WTC11 (cell line): ENCODE results near the gene DUSP3. TPM values are rescaled to one million over a fixed set of nuclear protein-coding genes. Genes with fewer than 3 reads are reported as not detected.

Source experiments
- ATAC-seq: fragments of 200-7000 bp; cut with Tn5 transposase; 2 replicates; pipeline ENCODE4 v1.10.0; 2021; ENCODE audit warnings: mild to moderate bottlenecking, moderate library complexity
- CTCF ChIA-PET: fragments of 300-600 bp; sonication (Branson Sonifier 250); formaldehyde crosslinking; loops from one replicate; lab custom pipeline; 2021; ENCODE audit warnings: antibody characterized with exemption; lab: Charles Lee
- POLR2A ChIA-PET: fragments of 350-600 bp; sonication (Branson Sonifier 250); formaldehyde crosslinking; loops from one replicate; lab custom pipeline; 2021; ENCODE audit warnings: antibody characterized with exemption; lab: Charles Lee
- DNase-seq: peaks from one replicate; pipeline ENCODE4 v3.0.0; 2021; ENCODE audit warnings: low spot score
- H3K27ac Mint-ChIP-seq: 2 replicates; pipeline ENCODE4 v1.8.0; 2021; ENCODE audit warnings: mixed read lengths
- H3K27me3 Mint-ChIP-seq: 2 replicates; pipeline ENCODE4 v1.8.0; 2021; ENCODE audit warnings: low read depth, mild to moderate bottlenecking, moderate library complexity, mixed read lengths
- H3K36me3 Mint-ChIP-seq: 2 replicates; pipeline ENCODE4 v1.8.0; 2021; ENCODE audit warnings: mixed read lengths
- H3K4me1 Mint-ChIP-seq: 2 replicates; pipeline ENCODE4 v1.8.0; 2022; ENCODE audit warnings: mixed read lengths
- H3K4me3 Mint-ChIP-seq: 2 replicates; pipeline ENCODE4 v1.8.0; 2021; ENCODE audit warnings: mild to moderate bottlenecking, moderate library complexity, mixed read lengths
- H3K9me3 Mint-ChIP-seq: 2 replicates; pipeline ENCODE4 v1.8.0; 2021; ENCODE audit warnings: mixed read lengths
- CTCF ChIP-seq: fragments of 200-600 bp; IDR thresholded peaks from 2 replicates; pipeline ENCODE4 v1.8.0; 2022; ENCODE audit warnings: antibody characterized with exemption
- FOXK1 ChIP-seq: sonication (generic); formaldehyde crosslinking; IDR thresholded peaks from 2 replicates; pipeline ENCODE4 v1.8.0; 2022; ENCODE audit warnings: mild to moderate bottlenecking, moderate library complexity, missing genetic modification reagents
- GTF2I ChIP-seq: fragments of 250-450 bp; sonication (Bioruptor Pico); conservative IDR thresholded peaks from 2 replicates; pipeline ENCODE4 v1.4.0; 2021; ENCODE audit warnings: mild to moderate bottlenecking
- HMGXB4 ChIP-seq: sonication (generic); formaldehyde crosslinking; IDR thresholded peaks from 2 replicates; pipeline ENCODE4 v1.8.1; 2023; ENCODE audit warnings: mild to moderate bottlenecking, moderate library complexity, missing genetic modification reagents
- IRF2 ChIP-seq: sonication (generic); formaldehyde crosslinking; IDR thresholded peaks from 2 replicates; pipeline ENCODE4 v1.8.0; 2022; ENCODE audit warnings: low read depth, missing genetic modification reagents, borderline replicate concordance
- JAZF1 ChIP-seq: fragments of 250-450 bp; sonication (Bioruptor Pico); IDR thresholded peaks from 2 replicates; pipeline ENCODE4 v1.9.0; 2021; ENCODE audit warnings: moderate library complexity, mild to moderate bottlenecking, inconsistent platforms
- JUN ChIP-seq: sonication (generic); formaldehyde crosslinking; IDR thresholded peaks from 2 replicates; pipeline ENCODE4 v1.8.0; 2023; ENCODE audit warnings: mild to moderate bottlenecking, missing genetic modification reagents
- KAT7 ChIP-seq: sonication (generic); formaldehyde crosslinking; IDR thresholded peaks from 2 replicates; pipeline ENCODE4 v1.8.1; 2023; ENCODE audit warnings: missing genetic modification reagents, mild to moderate bottlenecking, borderline replicate concordance
- MYBL2 ChIP-seq: sonication (generic); formaldehyde crosslinking; IDR thresholded peaks from 2 replicates; pipeline ENCODE4 v1.8.1; 2023; ENCODE audit warnings: mild to moderate bottlenecking, moderate library complexity, missing genetic modification reagents
- NFYB ChIP-seq: sonication (generic); formaldehyde crosslinking; conservative IDR thresholded peaks from 2 replicates; pipeline ENCODE4 v1.8.0; 2022; ENCODE audit warnings: low read depth, missing genetic modification reagents
- NR1H2 ChIP-seq: sonication (generic); formaldehyde crosslinking; IDR thresholded peaks from 2 replicates; pipeline ENCODE4 v1.9.0; 2021; ENCODE audit warnings: mild to moderate bottlenecking, moderate library complexity, missing genetic modification reagents
- PRDM15 ChIP-seq: sonication (generic); formaldehyde crosslinking; IDR thresholded peaks from 2 replicates; pipeline ENCODE4 v1.8.0; 2022; ENCODE audit warnings: missing genetic modification reagents
- SMAD3 ChIP-seq: sonication (generic); formaldehyde crosslinking; IDR thresholded peaks from 2 replicates; pipeline ENCODE4 v1.8.0; 2022; ENCODE audit warnings: missing genetic modification reagents, mild to moderate bottlenecking, borderline replicate concordance
- SP1 ChIP-seq: sonication (generic); formaldehyde crosslinking; conservative IDR thresholded peaks from 2 replicates; pipeline ENCODE4 v1.8.1; 2022; ENCODE audit warnings: missing genetic modification reagents
- ZNF138 ChIP-seq: sonication (generic); formaldehyde crosslinking; conservative IDR thresholded peaks from 2 replicates; pipeline ENCODE4 v1.8.1; 2022; ENCODE audit warnings: mild to moderate bottlenecking, moderate library complexity, missing genetic modification reagents
- total RNA-seq: library from RNA; stranded (reverse); gene quantifications from 3 replicates; pipeline ENCODE4 v1.2.3, GENCODE V29; 2021
- TF ChIP-seq, protein P1 (sequence below): sonication (generic); formaldehyde crosslinking; IDR thresholded peaks from 2 replicates; pipeline ENCODE4 v1.8.1; 2022; ENCODE audit warnings: low read depth, missing genetic modification reagents, borderline replicate concordance
- TF ChIP-seq, protein P2 (sequence below): sonication (generic); formaldehyde crosslinking; IDR thresholded peaks from 2 replicates; pipeline ENCODE4 v1.8.1; 2023; ENCODE audit warnings: mild to moderate bottlenecking, missing genetic modification reagents, borderline replicate concordance
- TF ChIP-seq, protein P3 (sequence below): sonication (generic); formaldehyde crosslinking; IDR thresholded peaks from 2 replicates; pipeline ENCODE4 v1.8.1; 2022; ENCODE audit warnings: low read depth, mild to moderate bottlenecking, moderate library complexity, missing genetic modification reagents, borderline replicate concordance
- TF ChIP-seq, protein P4 (sequence below): sonication (generic); formaldehyde crosslinking; IDR thresholded peaks from 2 replicates; pipeline ENCODE4 v1.8.0; 2022; ENCODE audit warnings: mild to moderate bottlenecking, missing genetic modification reagents

The DUSP3 gene
- total RNA-seq, 1 experiment from 2014 or later = 31.5 TPM

GRCh38 chr17:43809121-43809520 is 30.3 kb upstream of the DUSP3 start:
- no peak for DNase-seq
- no peak for ATAC-seq
- Mint-ChIP-seq H3K27ac (no peak overlapping the region), H3K27me3 (no peaks in the 10 kb centered on the region), H3K4me3 (no peak overlapping the region), H3K4me1 (peaks cover 31% of the 10 kb centered on the region), H3K36me3 (peaks cover 10% of the 10 kb centered on the region), H3K9me3 (peaks cover 4% of the 10 kb centered on the region; the same call in 1 of the 2 replicates)
- ChIA-PET CTCF (interaction anchor here (1.4 kb wide), 1 partner anchor 37 kb away, joined by 5 read pairs; no protein-coding TSS in a partner anchor), POLR2A (no interaction called here)
- TF ChIP-seq IRF2 (no peak), JAZF1 (no peak), PRDM15 (CRISPR knock-in tag) (no peak), JUN (CRISPR knock-in tag) (no peak), KAT7 (CRISPR knock-in tag) (no peak), MYBL2 (no peak), HMGXB4 (CRISPR knock-in tag) (no peak), FOXK1 (CRISPR knock-in tag) (no peak), CTCF (no peak), NFYB (CRISPR knock-in tag) (no peak), GTF2I (CRISPR knock-in tag) (no peak), NR1H2 (CRISPR knock-in tag) (no peak), SP1 (CRISPR knock-in tag) (no peak), ZNF138 (CRISPR knock-in tag) (no peak), SMAD3 (CRISPR knock-in tag) (no peak)
- TF ChIP-seq, protein P1, sequence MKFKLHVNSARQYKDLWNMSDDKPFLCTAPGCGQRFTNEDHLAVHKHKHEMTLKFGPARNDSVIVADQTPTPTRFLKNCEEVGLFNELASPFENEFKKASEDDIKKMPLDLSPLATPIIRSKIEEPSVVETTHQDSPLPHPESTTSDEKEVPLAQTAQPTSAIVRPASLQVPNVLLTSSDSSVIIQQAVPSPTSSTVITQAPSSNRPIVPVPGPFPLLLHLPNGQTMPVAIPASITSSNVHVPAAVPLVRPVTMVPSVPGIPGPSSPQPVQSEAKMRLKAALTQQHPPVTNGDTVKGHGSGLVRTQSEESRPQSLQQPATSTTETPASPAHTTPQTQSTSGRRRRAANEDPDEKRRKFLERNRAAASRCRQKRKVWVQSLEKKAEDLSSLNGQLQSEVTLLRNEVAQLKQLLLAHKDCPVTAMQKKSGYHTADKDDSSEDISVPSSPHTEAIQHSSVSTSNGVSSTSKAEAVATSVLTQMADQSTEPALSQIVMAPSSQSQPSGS (CRISPR knock-in tag) = no peak
- TF ChIP-seq, protein P2, sequence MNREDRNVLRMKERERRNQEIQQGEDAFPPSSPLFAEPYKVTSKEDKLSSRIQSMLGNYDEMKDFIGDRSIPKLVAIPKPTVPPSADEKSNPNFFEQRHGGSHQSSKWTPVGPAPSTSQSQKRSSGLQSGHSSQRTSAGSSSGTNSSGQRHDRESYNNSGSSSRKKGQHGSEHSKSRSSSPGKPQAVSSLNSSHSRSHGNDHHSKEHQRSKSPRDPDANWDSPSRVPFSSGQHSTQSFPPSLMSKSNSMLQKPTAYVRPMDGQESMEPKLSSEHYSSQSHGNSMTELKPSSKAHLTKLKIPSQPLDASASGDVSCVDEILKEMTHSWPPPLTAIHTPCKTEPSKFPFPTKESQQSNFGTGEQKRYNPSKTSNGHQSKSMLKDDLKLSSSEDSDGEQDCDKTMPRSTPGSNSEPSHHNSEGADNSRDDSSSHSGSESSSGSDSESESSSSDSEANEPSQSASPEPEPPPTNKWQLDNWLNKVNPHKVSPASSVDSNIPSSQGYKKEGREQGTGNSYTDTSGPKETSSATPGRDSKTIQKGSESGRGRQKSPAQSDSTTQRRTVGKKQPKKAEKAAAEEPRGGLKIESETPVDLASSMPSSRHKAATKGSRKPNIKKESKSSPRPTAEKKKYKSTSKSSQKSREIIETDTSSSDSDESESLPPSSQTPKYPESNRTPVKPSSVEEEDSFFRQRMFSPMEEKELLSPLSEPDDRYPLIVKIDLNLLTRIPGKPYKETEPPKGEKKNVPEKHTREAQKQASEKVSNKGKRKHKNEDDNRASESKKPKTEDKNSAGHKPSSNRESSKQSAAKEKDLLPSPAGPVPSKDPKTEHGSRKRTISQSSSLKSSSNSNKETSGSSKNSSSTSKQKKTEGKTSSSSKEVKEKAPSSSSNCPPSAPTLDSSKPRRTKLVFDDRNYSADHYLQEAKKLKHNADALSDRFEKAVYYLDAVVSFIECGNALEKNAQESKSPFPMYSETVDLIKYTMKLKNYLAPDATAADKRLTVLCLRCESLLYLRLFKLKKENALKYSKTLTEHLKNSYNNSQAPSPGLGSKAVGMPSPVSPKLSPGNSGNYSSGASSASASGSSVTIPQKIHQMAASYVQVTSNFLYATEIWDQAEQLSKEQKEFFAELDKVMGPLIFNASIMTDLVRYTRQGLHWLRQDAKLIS (CRISPR knock-in tag) = no peak
- TF ChIP-seq, protein P3, sequence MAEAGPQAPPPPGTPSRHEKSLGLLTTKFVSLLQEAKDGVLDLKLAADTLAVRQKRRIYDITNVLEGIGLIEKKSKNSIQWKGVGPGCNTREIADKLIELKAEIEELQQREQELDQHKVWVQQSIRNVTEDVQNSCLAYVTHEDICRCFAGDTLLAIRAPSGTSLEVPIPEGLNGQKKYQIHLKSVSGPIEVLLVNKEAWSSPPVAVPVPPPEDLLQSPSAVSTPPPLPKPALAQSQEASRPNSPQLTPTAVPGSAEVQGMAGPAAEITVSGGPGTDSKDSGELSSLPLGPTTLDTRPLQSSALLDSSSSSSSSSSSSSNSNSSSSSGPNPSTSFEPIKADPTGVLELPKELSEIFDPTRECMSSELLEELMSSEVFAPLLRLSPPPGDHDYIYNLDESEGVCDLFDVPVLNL (CRISPR knock-in tag) = no peak
- TF ChIP-seq, protein P4, sequence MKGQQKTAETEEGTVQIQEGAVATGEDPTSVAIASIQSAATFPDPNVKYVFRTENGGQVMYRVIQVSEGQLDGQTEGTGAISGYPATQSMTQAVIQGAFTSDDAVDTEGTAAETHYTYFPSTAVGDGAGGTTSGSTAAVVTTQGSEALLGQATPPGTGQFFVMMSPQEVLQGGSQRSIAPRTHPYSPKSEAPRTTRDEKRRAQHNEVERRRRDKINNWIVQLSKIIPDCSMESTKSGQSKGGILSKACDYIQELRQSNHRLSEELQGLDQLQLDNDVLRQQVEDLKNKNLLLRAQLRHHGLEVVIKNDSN (CRISPR knock-in tag) = no peak
